MM.1S (cell line): ENCODE data around the gene LAPTM4A.

ENCODE experiments used
- DNase-seq: peaks from one replicate; pipeline ENCODE4 v3.0.0-alpha.2; 2015
- H2AFZ ChIP-seq: fragments of 300-600 bp; sonication (generic); 2 replicates; pipeline ENCODE4 v1.6.0; 2016; ENCODE audit warnings: antibody characterized with exemption, low read length
- H3F3A ChIP-seq: fragments of 300-600 bp; sonication (generic); 2 replicates; pipeline ENCODE4 v1.6.1; 2016; ENCODE audit warnings: mild to moderate bottlenecking, antibody characterized with exemption, low read length, moderate library complexity, mixed read lengths; ENCODE audit not compliant: insufficient read depth
- H3K27ac ChIP-seq: fragments of 300-600 bp; sonication (generic); 2 replicates; pipeline ENCODE4 v1.5.1; 2016; ENCODE audit warnings: mild to moderate bottlenecking, low read length
- H3K27me3 ChIP-seq: fragments of 300-600 bp; sonication (generic); replicated peaks from 2 replicates; pipeline ENCODE4 v1.6.0; 2016; ENCODE audit warnings: low read length; ENCODE audit not compliant: insufficient read depth
- H3K36me3 ChIP-seq: fragments of 300-600 bp; sonication (generic); replicated peaks from 2 replicates; pipeline ENCODE4 v1.6.1; 2016; ENCODE audit warnings: mild to moderate bottlenecking, low read length, mixed read lengths; ENCODE audit not compliant: insufficient read depth
- H3K4me1 ChIP-seq: fragments of 300-600 bp; sonication (generic); 2 replicates; pipeline ENCODE4 v1.6.1; 2016; ENCODE audit warnings: low read length, mixed read lengths
- H3K4me2 ChIP-seq: fragments of 300-600 bp; sonication (generic); 2 replicates; pipeline ENCODE4 v1.6.0; 2016; ENCODE audit warnings: low read depth, low read length
- H3K4me3 ChIP-seq: fragments of 300-600 bp; sonication (generic); 2 replicates; pipeline ENCODE4 v1.5.1; 2016; ENCODE audit warnings: low read length, mixed read lengths
- H3K79me2 ChIP-seq: fragments of 300-600 bp; sonication (generic); 2 replicates; pipeline ENCODE4 v1.6.1; 2016; ENCODE audit warnings: mixed run types, low read length, mixed read lengths
- H3K9ac ChIP-seq: fragments of 300-600 bp; sonication (generic); 2 replicates; pipeline ENCODE4 v1.6.1; 2016; ENCODE audit warnings: low read length, mixed read lengths
- H3K9me2 ChIP-seq: fragments of 300-600 bp; sonication (generic); replicated peaks from 2 replicates; pipeline ENCODE4 v1.6.1; 2016; ENCODE audit warnings: mild to moderate bottlenecking, low read length, mixed read lengths; ENCODE audit not compliant: insufficient read depth
- H3K9me3 ChIP-seq: fragments of 300-600 bp; sonication (generic); replicated peaks from 2 replicates; pipeline ENCODE4 v1.6.1; 2016; ENCODE audit warnings: mild to moderate bottlenecking, low read length, mixed read lengths; ENCODE audit not compliant: insufficient read depth
- H4K20me1 ChIP-seq: fragments of 300-600 bp; sonication (generic); 2 replicates; pipeline ENCODE4 v1.6.1; 2016; ENCODE audit warnings: mild to moderate bottlenecking, low read length, moderate library complexity, mixed read lengths; ENCODE audit not compliant: insufficient read depth
- EZH2 ChIP-seq: fragments of 300-600 bp; sonication (generic); optimal IDR thresholded peaks from 2 replicates; pipeline ENCODE3; 2017; ENCODE audit warnings: low read depth, mild to moderate bottlenecking, antibody characterized with exemption, low read length, mixed read lengths
- EZH2phosphoT487 ChIP-seq: fragments of 300-600 bp; sonication (generic); IDR thresholded peaks from 2 replicates; pipeline ENCODE4 v1.6.1; 2018; ENCODE audit warnings: antibody characterized with exemption, low read length
- TF ChIP-seq, protein P1 (sequence below): fragments of 300-600 bp; sonication (generic); IDR thresholded peaks from 2 replicates; pipeline ENCODE4 v1.5.1; 2016; ENCODE audit warnings: antibody characterized with exemption, low read length, mixed read lengths

The LAPTM4A gene

DNA sequence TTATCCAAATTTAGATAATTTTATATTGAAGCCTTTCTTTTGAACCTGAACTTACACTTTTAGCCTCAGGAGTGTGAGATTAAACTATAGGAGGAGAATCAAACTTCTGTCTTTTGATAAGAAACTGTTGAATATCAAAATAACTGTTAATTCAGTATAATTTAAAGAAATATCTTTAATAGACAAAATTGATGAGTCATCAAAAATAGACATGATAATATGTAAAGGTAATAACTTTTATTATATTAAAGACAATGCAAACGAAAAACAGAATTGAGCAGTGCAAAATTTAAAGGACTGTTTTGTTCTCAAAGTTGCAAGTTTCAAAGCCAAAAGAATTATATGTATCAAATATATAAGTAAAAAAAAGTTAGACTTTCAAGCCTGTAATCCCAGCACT lies 59.5 kb downstream of the LAPTM4A start:
- no peak for DNase-seq
- no peaks in the 10 kb centered on the region for H3F3A ChIP-seq
- H3K27ac ChIP-seq, result no peak overlapping the region

DNA sequence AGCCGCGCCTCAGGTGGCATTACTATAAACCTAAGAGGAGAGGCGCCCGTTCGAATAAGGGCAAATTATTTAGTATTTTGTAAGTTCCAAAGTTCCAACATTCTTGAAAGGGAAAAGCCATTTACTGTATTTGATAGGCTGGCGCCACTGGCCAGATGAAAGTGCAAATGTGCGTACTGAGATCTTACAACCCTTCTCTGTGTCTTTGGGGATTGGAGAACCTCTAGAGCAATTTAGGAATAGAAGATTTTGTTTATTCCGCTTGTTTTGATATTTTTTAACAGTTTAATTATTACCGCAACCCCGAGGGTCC lies 61.1 kb downstream of the LAPTM4A start:
- H3K27ac ChIP-seq, result no peak overlapping the region
- DNase-seq, result no peak

More for the DNA sequence above, 59.5 kb downstream of the LAPTM4A start:
- TF ChIP-seq EZH2 (no peak), EZH2phosphoT487 (no peak)
- TF ChIP-seq, protein P1, sequence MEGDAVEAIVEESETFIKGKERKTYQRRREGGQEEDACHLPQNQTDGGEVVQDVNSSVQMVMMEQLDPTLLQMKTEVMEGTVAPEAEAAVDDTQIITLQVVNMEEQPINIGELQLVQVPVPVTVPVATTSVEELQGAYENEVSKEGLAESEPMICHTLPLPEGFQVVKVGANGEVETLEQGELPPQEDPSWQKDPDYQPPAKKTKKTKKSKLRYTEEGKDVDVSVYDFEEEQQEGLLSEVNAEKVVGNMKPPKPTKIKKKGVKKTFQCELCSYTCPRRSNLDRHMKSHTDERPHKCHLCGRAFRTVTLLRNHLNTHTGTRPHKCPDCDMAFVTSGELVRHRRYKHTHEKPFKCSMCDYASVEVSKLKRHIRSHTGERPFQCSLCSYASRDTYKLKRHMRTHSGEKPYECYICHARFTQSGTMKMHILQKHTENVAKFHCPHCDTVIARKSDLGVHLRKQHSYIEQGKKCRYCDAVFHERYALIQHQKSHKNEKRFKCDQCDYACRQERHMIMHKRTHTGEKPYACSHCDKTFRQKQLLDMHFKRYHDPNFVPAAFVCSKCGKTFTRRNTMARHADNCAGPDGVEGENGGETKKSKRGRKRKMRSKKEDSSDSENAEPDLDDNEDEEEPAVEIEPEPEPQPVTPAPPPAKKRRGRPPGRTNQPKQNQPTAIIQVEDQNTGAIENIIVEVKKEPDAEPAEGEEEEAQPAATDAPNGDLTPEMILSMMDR, result no peak
- Histone ChIP-seq H3K4me2 (no peak overlapping the region), H3K4me1 (no peaks in the 10 kb centered on the region), H2AFZ (no peak overlapping the region), H3K79me2 (no peaks in the 10 kb centered on the region), H4K20me1 (no peaks in the 10 kb centered on the region), H3K36me3 (no peaks in the 10 kb centered on the region), H3K4me3 (no peak overlapping the region), H3K9me2 (no peaks in the 10 kb centered on the region), H3K9me3 (no peaks in the 10 kb centered on the region), H3K9ac (no peak overlapping the region), H3K27me3 (no peaks in the 10 kb centered on the region)

DNA sequence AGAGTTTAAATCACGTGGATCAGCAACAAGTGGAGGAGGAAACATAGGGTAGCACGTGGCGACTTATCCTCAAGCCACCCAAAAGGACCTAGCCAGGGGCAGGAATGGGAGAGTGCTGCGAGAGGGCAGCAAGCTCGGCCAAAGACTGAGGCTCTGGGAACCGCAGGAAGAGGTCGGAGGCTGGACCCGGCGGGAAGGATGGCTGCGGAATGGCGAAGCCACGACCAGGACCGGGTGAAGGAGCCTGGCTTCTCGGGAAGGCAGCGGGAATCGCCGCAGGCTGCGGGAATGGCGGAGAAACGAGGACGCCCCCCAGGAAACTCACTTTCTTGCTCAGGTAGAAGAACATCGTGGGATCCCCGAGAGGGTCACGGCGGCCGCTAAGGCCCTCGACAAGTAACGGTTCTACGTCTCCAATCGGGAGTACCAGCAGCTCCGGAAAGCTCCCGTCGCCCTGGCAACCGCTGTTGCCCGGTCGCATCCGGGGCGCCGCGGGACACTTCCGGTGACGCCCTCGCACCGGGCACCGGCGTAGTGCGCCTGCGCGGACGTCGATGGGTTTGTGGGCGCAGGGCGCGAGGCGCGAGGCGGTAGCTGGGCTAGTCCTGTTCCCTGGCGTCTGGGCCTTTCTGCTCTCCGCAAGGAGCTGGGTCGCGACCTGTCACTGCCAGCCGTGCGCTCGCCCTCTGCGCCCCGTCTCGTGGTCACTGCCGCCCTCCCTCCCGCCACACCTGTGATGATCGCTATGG lies 61.6 kb downstream of the LAPTM4A start, which contains the start of gene WDR35:
TSS of gene WDR35 (minus strand) at position 439 of the 749 bp plus-strand sequence. CDS start at position 349, 90 bp downstream.
- Histone ChIP-seq H4K20me1 (no peaks in the 10 kb centered on the region), H3F3A (no peaks in the 10 kb centered on the region), H3K36me3 (no peaks in the 10 kb centered on the region), H3K9ac (peak within 1 kb of the TSS; percentile 30; the same call in 1 of the 2 replicates), H3K4me2 (peak within 1 kb of the TSS; percentile 75), H3K9me2 (no peaks in the 10 kb centered on the region), H3K4me3 (peak within 1 kb of the TSS; percentile 66), H3K27me3 (no peaks in the 10 kb centered on the region), H3K4me1 (no peaks in the 10 kb centered on the region), H2AFZ (peak within 1 kb of the TSS; percentile 89), H3K9me3 (no peaks in the 10 kb centered on the region), H3K79me2 (no peaks in the 10 kb centered on the region), H3K27ac (no peak within 1 kb of the TSS)
- TF ChIP-seq, protein P1, result no peak
- TF ChIP-seq EZH2 (no peak), EZH2phosphoT487 (no peak)
- peak; percentile 81 for DNase-seq

More for the DNA sequence above, 61.1 kb downstream of the LAPTM4A start:
- Histone ChIP-seq H3K9ac (no peak overlapping the region), H3K36me3 (no peaks in the 10 kb centered on the region), H4K20me1 (no peaks in the 10 kb centered on the region), H3K27me3 (no peaks in the 10 kb centered on the region), H3F3A (no peaks in the 10 kb centered on the region), H3K4me2 (peak overlapping the region; percentile 75), H3K9me3 (no peaks in the 10 kb centered on the region), H3K4me1 (no peaks in the 10 kb centered on the region), H3K79me2 (no peaks in the 10 kb centered on the region), H2AFZ (peak overlapping the region; percentile 89), H3K9me2 (no peaks in the 10 kb centered on the region), H3K4me3 (peak overlapping the region; percentile 66)
- TF ChIP-seq, protein P1, result no peak
- TF ChIP-seq EZH2 (no peak), EZH2phosphoT487 (no peak)
